Measurements from ENCODE around the gene GULP1. TPM values are rescaled to one million over a fixed set of nuclear protein-coding genes. Genes with fewer than 3 reads are reported as not detected.

GULP1 gene
- total and polyA plus RNA-seq, 11 donors: 1.1 to 8.3 (median 4.7) TPM

GRCh38 chr2:188267776-188268175, 23.9 kb upstream of the GULP1 start:
- DNase-seq (no peak), ATAC-seq (no peak)
- TF ChIP-seq POLR2A (IDR thresholded peaks at IDR 0.05): no peak
- no peak for TF ChIP-seq CTCF (IDR thresholded peaks at IDR 0.05)
- intact Hi-C loops (cut with DNase I): no loop called here
- WGBS, 4 donors: 92 to 95% (median 94%) methylated on average over 2 of the region's 2 CpGs
- Histone ChIP-seq H3K4me3 (no peak overlapping the region), H3K4me1 (no peaks in the 10 kb centered on the region), H3K9me3 (no peaks in the 10 kb centered on the region), H3K27ac (no peak overlapping the region), H3K27me3 (no peaks in the 10 kb centered on the region), H3K36me3 (no peaks in the 10 kb centered on the region)

DNA sequence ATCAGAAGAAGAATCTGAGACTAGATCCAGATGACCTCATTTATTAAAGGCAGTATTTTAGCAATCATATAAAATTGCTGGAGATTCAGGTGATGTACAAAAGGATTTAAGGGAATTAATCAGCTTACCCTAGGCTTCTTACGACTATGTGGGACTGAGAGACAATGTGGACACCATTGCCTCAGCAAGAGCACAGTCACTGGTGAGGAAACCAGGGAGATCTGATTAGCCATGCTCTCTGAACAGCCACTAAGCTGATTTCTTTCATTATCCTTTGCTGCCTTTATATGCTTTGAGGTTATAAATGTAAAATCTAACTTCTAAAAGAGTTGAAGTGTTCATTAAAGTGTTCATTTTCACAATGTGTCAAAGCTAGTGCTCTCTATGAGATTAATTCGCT, 22.7 kb upstream of the GULP1 start:
- H3K4me1 ChIP-seq: no peaks in the 10 kb centered on the region

GRCh38 chr2:188272121-188272520, 19.6 kb upstream of the GULP1 start:
- no peak overlapping the region for H3K27ac ChIP-seq
- no peaks in the 10 kb centered on the region for H3K4me1 ChIP-seq
- TF ChIP-seq POLR2A (IDR thresholded peaks at IDR 0.05) (no peak), CTCF (IDR thresholded peaks at IDR 0.05) (no peak)
- ATAC-seq: no peak
- WGBS, 4 donors: 93 to 97% (median 94%) methylated on average over 2 of the region's 2 CpGs
- no peaks in the 10 kb centered on the region for H3K9me3 ChIP-seq
- H3K4me3 ChIP-seq: no peak overlapping the region
- H3K27me3 ChIP-seq: no peaks in the 10 kb centered on the region
- intact Hi-C loops (cut with DNase I): no loop called here
- no peak for DNase-seq
- H3K36me3 ChIP-seq: no peaks in the 10 kb centered on the region

More for the DNA sequence above, 22.7 kb upstream of the GULP1 start:
- 84 to 93% (median 89%) methylated on average over 2 of the region's 2 CpGs for WGBS, 4 donors
- no peak for ATAC-seq
- DNase-seq: no peak
- Histone ChIP-seq H3K4me3 (no peak overlapping the region), H3K9me3 (no peaks in the 10 kb centered on the region), H3K27ac (no peak overlapping the region), H3K36me3 (no peaks in the 10 kb centered on the region), H3K27me3 (no peaks in the 10 kb centered on the region)
- no peak for TF ChIP-seq POLR2A (IDR thresholded peaks at IDR 0.05)
- no peak for TF ChIP-seq CTCF (IDR thresholded peaks at IDR 0.05)
- intact Hi-C loops (cut with DNase I): no loop called here

DNA sequence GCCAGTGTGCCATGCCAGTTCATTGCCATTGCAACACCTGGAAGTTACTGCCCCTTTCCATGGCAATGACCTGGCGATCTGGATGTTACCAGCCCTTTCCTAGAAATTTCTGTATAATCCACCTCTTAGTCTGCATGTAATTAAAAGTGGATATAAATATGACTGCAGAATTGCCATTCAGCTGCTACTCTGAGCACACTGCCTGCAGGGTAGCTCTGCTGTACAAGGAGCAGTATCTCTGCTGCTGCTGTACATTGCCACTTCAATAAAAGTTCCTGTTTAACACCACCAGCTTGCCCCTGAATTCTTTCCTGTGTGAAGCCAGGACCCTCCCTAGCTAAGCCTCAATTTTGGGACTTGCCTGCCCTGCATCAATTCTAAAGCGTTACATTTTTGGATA, 17.4 kb upstream of the GULP1 start:
- Histone ChIP-seq H3K36me3 (no peaks in the 10 kb centered on the region), H3K27ac (no peak overlapping the region), H3K4me1 (no peaks in the 10 kb centered on the region), H3K4me3 (no peak overlapping the region), H3K27me3 (no peaks in the 10 kb centered on the region), H3K9me3 (no peaks in the 10 kb centered on the region)
- intact Hi-C loops (cut with DNase I): no loop called here
- DNase-seq: no peak
- ATAC-seq: no peak
- WGBS, 4 donors: 89 to 97% (median 95%) methylated on average over 2 of the region's 2 CpGs
- TF ChIP-seq CTCF (IDR thresholded peaks at IDR 0.05) (no peak), POLR2A (IDR thresholded peaks at IDR 0.05) (no peak)
